ENCODE measurements around the gene CPN2.

DNA sequence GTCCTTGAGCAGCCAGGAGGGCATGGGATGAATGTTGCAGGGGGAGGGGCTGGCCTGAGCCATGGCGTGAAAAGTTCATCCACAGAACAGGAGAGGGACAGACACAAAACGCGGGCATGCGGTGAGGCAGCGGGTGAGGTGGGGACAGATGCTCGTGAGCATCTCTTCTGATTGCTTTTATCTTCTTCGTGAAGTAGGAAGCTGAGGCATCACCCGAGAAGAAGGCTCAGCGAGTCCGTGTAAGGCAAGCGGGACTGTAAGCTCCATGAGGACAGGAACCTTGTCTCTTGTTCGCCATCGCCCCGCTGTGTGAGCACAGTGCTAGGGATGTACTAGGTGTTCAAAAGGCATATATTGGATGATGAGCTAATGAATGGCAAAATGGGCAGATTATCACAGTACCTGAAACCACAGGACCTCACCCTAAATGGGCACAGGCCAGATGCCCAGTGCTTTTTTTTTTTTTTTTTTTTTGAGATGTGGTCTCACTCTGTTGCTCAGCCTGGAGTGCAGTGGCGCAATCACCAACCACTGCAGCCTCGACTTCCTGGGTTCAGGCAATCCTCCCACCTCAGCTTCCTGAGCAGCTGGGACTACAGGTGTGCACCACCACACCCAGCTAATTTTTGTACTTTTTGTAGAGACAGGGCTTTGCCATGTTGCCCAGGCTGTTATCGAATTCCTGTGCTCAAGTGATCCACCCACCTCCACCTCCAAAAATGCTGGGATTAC, 46.8 kb downstream of the CPN2 start:
- no peak for TF ChIP-seq TOX (CRISPR knock-in tag; IDR thresholded peaks at IDR 0.05; ENCODE audit: borderline replicate concordance)
- TF ChIP-seq TCF4 (CRISPR knock-in tag; IDR thresholded peaks at IDR 0.05; ENCODE audit: borderline replicate concordance), result no peak
- no peak for TF ChIP-seq ZFP3 (CRISPR knock-in tag; IDR thresholded peaks at IDR 0.05)
- TF ChIP-seq ZNF70 (CRISPR knock-in tag; IDR thresholded peaks at IDR 0.05), result no peak
- TF ChIP-seq, protein P1, sequence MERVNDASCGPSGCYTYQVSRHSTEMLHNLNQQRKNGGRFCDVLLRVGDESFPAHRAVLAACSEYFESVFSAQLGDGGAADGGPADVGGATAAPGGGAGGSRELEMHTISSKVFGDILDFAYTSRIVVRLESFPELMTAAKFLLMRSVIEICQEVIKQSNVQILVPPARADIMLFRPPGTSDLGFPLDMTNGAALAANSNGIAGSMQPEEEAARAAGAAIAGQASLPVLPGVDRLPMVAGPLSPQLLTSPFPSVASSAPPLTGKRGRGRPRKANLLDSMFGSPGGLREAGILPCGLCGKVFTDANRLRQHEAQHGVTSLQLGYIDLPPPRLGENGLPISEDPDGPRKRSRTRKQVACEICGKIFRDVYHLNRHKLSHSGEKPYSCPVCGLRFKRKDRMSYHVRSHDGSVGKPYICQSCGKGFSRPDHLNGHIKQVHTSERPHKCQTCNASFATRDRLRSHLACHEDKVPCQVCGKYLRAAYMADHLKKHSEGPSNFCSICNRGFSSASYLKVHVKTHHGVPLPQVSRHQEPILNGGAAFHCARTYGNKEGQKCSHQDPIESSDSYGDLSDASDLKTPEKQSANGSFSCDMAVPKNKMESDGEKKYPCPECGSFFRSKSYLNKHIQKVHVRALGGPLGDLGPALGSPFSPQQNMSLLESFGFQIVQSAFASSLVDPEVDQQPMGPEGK (CRISPR knock-in tag; IDR thresholded peaks at IDR 0.05; ENCODE audit: borderline replicate concordance), result no peak
